PFSK-1 (cell line): ENCODE measurements around the gene FHL5.

Experiments
- POLR2AphosphoS5 ChIP-seq: IDR thresholded peaks from 2 replicates; pipeline ENCODE4 v1.6.1; 2012; ENCODE audit warnings: low read depth, mild to moderate bottlenecking, control low read depth, low read length, moderate library complexity
- SIN3A ChIP-seq: IDR thresholded peaks from 2 replicates; pipeline ENCODE4 v1.6.1; 2012; ENCODE audit warnings: mild to moderate bottlenecking, low read length, moderate library complexity, borderline replicate concordance; ENCODE audit not compliant: insufficient read depth
- TAF1 ChIP-seq: IDR thresholded peaks from 2 replicates; pipeline ENCODE4 v1.6.1; 2012; ENCODE audit warnings: low read length, control low read depth, borderline replicate concordance; ENCODE audit not compliant: insufficient read depth
- TF ChIP-seq, protein P1 (sequence below), 2 experiments: IDR thresholded peaks; 2 replicates each; pipeline versions ENCODE4 v1.6.1 to v1.8.0; 2011 to 2012; ENCODE audit warnings: low read depth in 2 of 2, low read length in 2 of 2, control low read depth in 1 of 2, inconsistent platforms in 1 of 2, mild to moderate bottlenecking in 1 of 2, moderate library complexity in 1 of 2; ENCODE audit not compliant: insufficient read depth in 1 of 2

DNA sequence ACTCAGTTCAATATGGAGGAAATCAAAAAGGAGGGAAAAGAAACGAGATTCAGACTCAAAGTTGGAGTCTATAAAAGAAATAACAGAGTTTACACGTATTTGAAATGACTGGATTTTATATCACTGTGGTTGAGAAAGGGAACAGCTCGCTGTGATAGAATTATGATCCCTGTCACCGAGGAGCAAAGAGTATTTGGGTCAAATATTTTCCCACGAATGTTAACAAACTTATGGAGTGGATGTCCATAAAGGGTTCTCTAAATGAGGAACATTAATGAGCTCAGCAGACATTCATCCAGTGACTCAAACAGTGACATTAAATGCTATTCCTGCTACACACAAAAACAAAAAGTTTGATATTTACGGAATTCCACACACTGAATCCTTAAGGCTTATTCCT lies 57.9 kb downstream of the FHL5 start:
- no peak for TF ChIP-seq TAF1
- no peak for TF ChIP-seq SIN3A
- TF ChIP-seq, protein P1, sequence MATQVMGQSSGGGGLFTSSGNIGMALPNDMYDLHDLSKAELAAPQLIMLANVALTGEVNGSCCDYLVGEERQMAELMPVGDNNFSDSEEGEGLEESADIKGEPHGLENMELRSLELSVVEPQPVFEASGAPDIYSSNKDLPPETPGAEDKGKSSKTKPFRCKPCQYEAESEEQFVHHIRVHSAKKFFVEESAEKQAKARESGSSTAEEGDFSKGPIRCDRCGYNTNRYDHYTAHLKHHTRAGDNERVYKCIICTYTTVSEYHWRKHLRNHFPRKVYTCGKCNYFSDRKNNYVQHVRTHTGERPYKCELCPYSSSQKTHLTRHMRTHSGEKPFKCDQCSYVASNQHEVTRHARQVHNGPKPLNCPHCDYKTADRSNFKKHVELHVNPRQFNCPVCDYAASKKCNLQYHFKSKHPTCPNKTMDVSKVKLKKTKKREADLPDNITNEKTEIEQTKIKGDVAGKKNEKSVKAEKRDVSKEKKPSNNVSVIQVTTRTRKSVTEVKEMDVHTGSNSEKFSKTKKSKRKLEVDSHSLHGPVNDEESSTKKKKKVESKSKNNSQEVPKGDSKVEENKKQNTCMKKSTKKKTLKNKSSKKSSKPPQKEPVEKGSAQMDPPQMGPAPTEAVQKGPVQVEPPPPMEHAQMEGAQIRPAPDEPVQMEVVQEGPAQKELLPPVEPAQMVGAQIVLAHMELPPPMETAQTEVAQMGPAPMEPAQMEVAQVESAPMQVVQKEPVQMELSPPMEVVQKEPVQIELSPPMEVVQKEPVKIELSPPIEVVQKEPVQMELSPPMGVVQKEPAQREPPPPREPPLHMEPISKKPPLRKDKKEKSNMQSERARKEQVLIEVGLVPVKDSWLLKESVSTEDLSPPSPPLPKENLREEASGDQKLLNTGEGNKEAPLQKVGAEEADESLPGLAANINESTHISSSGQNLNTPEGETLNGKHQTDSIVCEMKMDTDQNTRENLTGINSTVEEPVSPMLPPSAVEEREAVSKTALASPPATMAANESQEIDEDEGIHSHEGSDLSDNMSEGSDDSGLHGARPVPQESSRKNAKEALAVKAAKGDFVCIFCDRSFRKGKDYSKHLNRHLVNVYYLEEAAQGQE (IDR thresholded peaks at IDR 0.05; ENCODE audit: insufficient read depth in 1 of 2, low read depth in 2 of 2, low read length in 2 of 2): no peak
- TF ChIP-seq POLR2AphosphoS5: no peak
